Activated naive CD8-positive, alpha-beta T cell (primary cell): ENCODE data around the gene ZNF799.
A peak's percentile ranks its signal among the peaks of the same experiment; 100 is the strongest.
"Not testable (repeated sequence)": the region's sequence is repeated elsewhere in the genome, so short reads cannot be mapped to it uniquely, and the experiment has no call there.

ENCODE experiments used
- H3K27ac Mint-ChIP-seq: one replicate; pipeline ENCODE4 v1.8.0; 2021; ENCODE audit warnings: mixed read lengths
- H3K27me3 Mint-ChIP-seq: one replicate; pipeline ENCODE4 v1.8.0; 2021; ENCODE audit warnings: mixed read lengths
- H3K36me3 Mint-ChIP-seq: one replicate; pipeline ENCODE4 v1.8.0; 2021; ENCODE audit warnings: mixed read lengths
- H3K4me1 Mint-ChIP-seq: one replicate; pipeline ENCODE4 v1.8.0; 2021; ENCODE audit warnings: low read depth, mixed read lengths
- H3K4me3 Mint-ChIP-seq: one replicate; pipeline ENCODE4 v1.8.0; 2021; ENCODE audit warnings: mild to moderate bottlenecking, mixed read lengths
- H3K9me3 Mint-ChIP-seq: one replicate; pipeline ENCODE4 v1.8.0; 2021; ENCODE audit warnings: low read depth, mixed read lengths

The ZNF799 gene

DNA sequence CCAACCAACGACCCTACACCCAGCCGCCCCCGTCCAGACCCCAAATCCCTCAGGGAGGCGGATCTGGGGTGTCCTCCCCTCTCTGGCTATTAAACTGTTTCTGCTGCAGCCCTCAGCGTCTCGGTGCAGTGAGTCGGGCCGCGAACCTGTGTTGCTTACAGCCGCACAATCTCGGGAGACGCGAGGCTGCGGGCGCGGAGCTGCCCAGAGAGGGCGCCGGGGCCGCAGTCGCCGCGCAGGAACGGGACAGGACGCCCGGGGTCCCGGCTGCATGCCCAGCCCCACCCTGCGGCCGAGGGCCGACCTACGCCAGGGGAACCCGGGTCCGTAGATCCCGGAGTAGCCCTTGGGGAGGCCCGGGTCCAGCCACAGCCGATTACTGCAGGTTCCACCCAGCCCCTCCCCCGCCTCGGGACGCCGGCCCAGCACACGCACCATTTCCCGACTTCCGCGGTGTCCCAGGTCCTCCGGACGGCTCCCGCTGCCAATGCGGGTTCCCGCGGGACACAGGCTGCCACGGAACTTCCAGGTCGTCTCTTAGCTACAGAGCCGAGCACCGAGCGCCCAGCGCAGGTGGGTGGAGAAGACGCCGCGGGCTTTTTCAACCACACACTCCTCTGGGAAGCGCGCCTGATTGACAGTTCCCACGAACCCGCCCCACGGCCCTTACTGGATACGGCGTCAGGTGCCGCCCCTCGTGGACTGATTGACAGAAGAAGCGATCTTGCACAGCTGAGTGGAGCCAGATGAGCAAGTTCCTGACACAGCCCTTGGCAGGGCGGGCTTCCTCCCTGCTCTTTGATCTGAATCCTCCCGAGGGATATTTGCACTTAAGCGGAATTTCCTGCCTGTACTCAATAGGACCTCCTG is at the start of gene ZNF799:
ZNF799 (minus strand) TSS at position 639 of the 870 bp plus-strand sequence; CDS start at position 438, 201 bp downstream.
- no peaks in the 10 kb centered on the region for H3K9me3 Mint-ChIP-seq
- H3K27me3 Mint-ChIP-seq, result no peaks in the 10 kb centered on the region
- peak within 1 kb of the TSS; percentile 72 for H3K27ac Mint-ChIP-seq
- peaks cover 20% of the 10 kb centered on the region for H3K4me1 Mint-ChIP-seq
- H3K4me3 Mint-ChIP-seq, result peak within 1 kb of the TSS; percentile 92
- H3K36me3 Mint-ChIP-seq, result peaks cover 5% of the 10 kb centered on the region

- peaks cover 24% of the 10 kb centered on the region for H3K36me3 Mint-ChIP-seq
- H3K27me3 Mint-ChIP-seq, result no peaks in the 10 kb centered on the region
- H3K27ac Mint-ChIP-seq, result no peak overlapping the region
- no peaks in the 10 kb centered on the region for H3K4me1 Mint-ChIP-seq
- no peak overlapping the region for H3K4me3 Mint-ChIP-seq
- peaks cover 16% of the 10 kb centered on the region for H3K9me3 Mint-ChIP-seq
Measured at GRCh38 chr19:12450844-12451243, 49.8 kb upstream of the ZNF799 start.

GRCh38 chr19:12448808-12449207 is 47.7 kb upstream of the ZNF799 start:
- Mint-ChIP-seq H3K27ac (no peak overlapping the region), H3K36me3 (peaks cover 24% of the 10 kb centered on the region), H3K4me3 (no peak overlapping the region), H3K27me3 (no peaks in the 10 kb centered on the region), H3K4me1 (no peaks in the 10 kb centered on the region), H3K9me3 (peaks cover 18% of the 10 kb centered on the region)

DNA sequence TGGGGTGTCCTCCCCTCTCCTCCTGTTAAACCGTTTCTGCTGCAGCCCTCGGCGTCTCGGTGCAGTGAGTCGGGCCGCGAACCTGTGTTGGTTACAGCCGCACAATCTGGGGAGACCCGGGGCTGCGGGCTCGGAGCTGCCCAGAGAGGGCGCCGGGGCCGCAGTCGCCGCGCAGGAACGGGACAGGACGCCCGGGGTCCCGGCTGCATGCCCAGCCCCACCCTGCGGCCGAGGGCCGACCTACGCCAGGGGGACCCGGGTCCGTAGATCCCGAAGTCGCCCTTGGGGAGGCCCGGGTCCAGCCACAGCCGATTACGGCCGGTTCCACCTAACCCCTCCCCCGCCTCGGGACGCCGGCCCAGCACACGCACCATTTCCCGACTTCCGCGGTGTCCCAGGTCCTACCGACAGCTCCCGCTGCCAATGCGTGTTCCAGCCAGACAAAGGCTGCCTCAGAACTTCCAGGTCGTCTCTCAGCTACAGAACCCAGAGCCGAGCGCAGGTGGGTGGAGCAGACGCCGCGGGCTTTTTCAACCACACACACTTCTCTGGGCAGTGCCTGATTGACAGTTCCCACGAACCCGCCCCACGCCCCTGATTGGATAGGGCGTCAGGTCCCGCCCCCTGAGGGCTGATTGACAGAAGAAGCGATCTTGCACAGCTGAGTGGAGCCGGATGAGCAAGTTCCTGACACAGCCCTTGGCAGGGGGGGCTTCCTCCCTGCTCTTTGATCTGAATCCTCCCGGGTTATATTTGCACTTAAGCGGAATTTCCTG is 39.7 kb upstream of the ZNF799 start, which contains the start of gene ZNF443:
ZNF443 (minus strand) TSS at position 481 of the 776 bp plus-strand sequence; CDS start at position 374, 107 bp downstream.
- no peaks in the 10 kb centered on the region for H3K27me3 Mint-ChIP-seq
- peak within 1 kb of the TSS; percentile 99 for H3K4me3 Mint-ChIP-seq
- peaks cover 18% of the 10 kb centered on the region for H3K4me1 Mint-ChIP-seq
- peak within 1 kb of the TSS; percentile 92 for H3K27ac Mint-ChIP-seq
- peaks cover 10% of the 10 kb centered on the region for H3K9me3 Mint-ChIP-seq
- H3K36me3 Mint-ChIP-seq, result peaks cover 9% of the 10 kb centered on the region

- H3K9me3 Mint-ChIP-seq, H3K27me3 Mint-ChIP-seq: not testable (repeated sequence)
- Mint-ChIP-seq H3K4me3 (peak overlapping the region; percentile 84), H3K27ac (peak overlapping the region; percentile 66), H3K36me3 (peaks cover 12% of the 10 kb centered on the region), H3K4me1 (peaks cover 18% of the 10 kb centered on the region)
Measured at GRCh38 chr19:12439686-12440540, 38.8 kb upstream of the ZNF799 start.

DNA sequence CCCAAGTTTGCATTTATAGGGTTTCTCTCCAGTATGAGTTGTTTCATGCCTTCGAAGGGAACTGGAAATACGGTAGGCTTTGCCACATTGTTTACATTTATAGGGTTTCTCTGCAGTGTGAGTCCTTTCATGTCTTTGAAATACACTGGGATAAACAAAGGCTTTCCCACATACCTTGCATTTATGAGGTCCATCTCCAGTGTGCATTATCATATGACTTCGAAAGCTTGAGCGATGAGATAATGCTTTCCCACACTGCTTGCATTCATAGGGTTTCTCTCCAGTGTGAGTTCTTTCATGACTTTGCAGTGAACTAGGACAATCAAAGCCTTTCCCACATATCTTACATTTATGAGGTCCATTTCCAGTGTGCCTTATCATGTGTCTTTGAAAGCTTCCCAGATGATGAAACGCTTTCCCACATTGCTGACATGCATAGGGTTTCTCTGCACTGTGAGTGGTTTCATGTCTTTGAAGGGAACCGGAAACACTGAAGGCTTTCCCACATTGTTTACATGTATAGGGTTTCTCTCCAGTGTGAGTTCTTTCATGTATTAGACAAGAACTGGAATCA is 29.7 kb upstream of the ZNF799 start:
- H3K36me3 Mint-ChIP-seq, result peaks cover 47% of the 10 kb centered on the region
- H3K9me3 Mint-ChIP-seq, result peaks cover 25% of the 10 kb centered on the region
- H3K4me1 Mint-ChIP-seq, H3K4me3 Mint-ChIP-seq, H3K27ac Mint-ChIP-seq, H3K27me3 Mint-ChIP-seq: not testable (repeated sequence)

DNA sequence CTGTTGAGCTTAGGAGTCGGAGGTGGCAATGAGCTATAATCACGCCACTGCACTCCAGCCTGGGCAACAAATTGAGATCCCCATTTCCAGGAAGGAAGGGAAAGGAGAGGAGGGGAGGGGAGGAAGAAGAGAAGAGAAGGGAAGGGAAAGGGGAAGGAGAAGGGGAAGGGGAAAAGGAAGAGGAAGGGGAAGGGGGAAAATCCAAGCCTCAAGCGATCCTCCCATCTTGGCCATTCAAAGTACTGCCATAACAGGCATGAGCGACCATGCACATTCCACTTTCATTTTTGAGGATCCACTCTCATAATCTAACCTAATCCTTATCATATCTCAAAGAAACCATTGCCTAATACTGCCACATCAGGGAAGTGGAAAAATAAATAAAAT is 24.8 kb upstream of the ZNF799 start:
- peaks cover 41% of the 10 kb centered on the region for H3K36me3 Mint-ChIP-seq
- H3K4me3 Mint-ChIP-seq, result no peak overlapping the region
- H3K27ac Mint-ChIP-seq, result no peak overlapping the region
- no peaks in the 10 kb centered on the region for H3K27me3 Mint-ChIP-seq
- peaks cover 20% of the 10 kb centered on the region for H3K9me3 Mint-ChIP-seq
- H3K4me1 Mint-ChIP-seq, result no peaks in the 10 kb centered on the region

DNA sequence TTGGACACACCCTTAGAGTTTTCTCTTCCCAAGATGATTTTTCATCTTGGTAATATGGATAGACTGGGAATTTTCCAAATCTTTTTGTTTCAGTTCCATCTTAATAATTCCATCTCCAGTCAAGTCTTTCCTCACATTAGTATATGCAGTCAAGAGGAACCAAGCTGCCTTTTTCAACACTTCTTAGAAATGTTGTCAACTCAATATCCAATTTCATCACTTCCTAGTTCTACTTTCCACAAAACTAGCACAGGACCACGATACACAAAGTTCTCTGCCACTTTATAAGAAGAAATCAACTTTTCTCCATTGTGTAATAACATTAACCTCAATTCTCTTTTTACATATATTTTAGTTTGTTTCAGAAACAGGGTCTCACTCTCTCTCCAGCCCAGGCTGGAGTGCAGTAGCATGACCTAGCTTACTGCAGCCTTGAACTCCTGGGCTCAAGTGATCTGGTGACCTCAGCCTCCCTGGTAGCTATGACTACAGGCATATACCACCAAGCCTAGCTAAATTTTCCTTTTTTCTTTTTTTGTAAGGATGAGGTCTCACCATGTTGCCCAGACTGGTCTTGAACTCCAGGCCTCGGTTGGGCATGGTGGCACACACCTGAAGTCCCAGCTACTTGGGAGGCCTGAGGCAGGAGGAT is 24.3 kb upstream of the ZNF799 start:
- Mint-ChIP-seq H3K27ac (no peak overlapping the region), H3K36me3 (peaks cover 36% of the 10 kb centered on the region), H3K4me3 (no peak overlapping the region), H3K9me3 (peaks cover 19% of the 10 kb centered on the region), H3K27me3 (no peaks in the 10 kb centered on the region), H3K4me1 (no peaks in the 10 kb centered on the region)

DNA sequence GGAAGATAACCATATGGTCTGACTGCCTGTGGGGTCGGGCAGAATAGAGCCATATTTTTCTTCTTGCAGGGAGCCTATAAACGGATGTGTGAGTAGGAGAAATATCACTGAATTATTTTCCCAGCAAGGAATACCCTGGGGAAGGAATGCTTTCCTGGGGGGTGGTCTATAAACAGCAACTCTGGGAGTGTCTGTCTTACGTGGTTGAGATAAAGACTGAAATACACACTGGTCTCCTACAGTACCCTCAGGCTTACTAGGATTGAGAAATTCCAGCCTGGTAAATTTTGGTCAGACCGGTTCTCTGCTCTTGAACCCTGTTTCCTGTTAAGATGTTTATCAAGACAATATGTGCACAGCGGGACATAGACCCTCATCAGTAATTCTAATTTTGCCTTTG is 16.2 kb upstream of the ZNF799 start:
- H3K27ac Mint-ChIP-seq, H3K9me3 Mint-ChIP-seq, H3K4me3 Mint-ChIP-seq, H3K4me1 Mint-ChIP-seq, H3K27me3 Mint-ChIP-seq: not testable (repeated sequence)
- H3K36me3 Mint-ChIP-seq, result peaks cover 20% of the 10 kb centered on the region

GRCh38 chr19:12411893-12412292 is 10.8 kb upstream of the ZNF799 start:
- no peak overlapping the region for H3K27ac Mint-ChIP-seq
- H3K27me3 Mint-ChIP-seq, result no peaks in the 10 kb centered on the region
- no peak overlapping the region for H3K4me3 Mint-ChIP-seq
- H3K9me3 Mint-ChIP-seq, result peaks cover 3% of the 10 kb centered on the region
- H3K36me3 Mint-ChIP-seq, result peaks cover 13% of the 10 kb centered on the region
- H3K4me1 Mint-ChIP-seq, result no peaks in the 10 kb centered on the region

- H3K27ac Mint-ChIP-seq, result peak overlapping the region; percentile 50
- not testable (repeated sequence) for H3K9me3 Mint-ChIP-seq, H3K36me3 Mint-ChIP-seq, H3K27me3 Mint-ChIP-seq
- H3K4me1 Mint-ChIP-seq, result peaks cover 20% of the 10 kb centered on the region
- peak overlapping the region; percentile 88 for H3K4me3 Mint-ChIP-seq
Measured at GRCh38 chr19:12399901-12400632, 1.0 kb downstream of the ZNF799 start.

DNA sequence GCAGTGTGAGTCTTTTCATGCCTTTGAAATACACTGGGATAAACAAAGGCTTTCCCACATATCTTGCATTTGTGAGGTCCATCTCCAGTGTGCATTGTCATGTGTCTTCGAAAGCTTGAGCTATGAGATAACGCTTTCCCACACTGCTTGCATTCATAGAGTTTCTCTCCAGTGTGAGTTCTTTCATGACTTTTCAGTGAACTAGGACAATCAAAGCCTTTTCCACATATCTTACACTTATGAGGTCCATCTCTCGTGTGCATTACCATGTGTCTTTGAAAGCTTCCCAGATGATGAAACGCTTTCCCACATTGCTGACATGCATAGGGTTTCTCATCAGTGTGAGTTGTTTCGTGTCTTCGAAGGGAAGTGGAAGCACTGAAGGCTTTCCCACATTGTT is 9.9 kb downstream of the ZNF799 start:
- H3K36me3 Mint-ChIP-seq, result peaks cover 59% of the 10 kb centered on the region
- H3K4me3 Mint-ChIP-seq, H3K27ac Mint-ChIP-seq, H3K27me3 Mint-ChIP-seq, H3K4me1 Mint-ChIP-seq: not testable (repeated sequence)
- peaks cover 28% of the 10 kb centered on the region for H3K9me3 Mint-ChIP-seq

GRCh38 chr19:12386365-12386764 is 14.7 kb downstream of the ZNF799 start:
- H3K9me3 Mint-ChIP-seq, result peaks cover 18% of the 10 kb centered on the region
- peaks cover 43% of the 10 kb centered on the region for H3K36me3 Mint-ChIP-seq
- H3K27ac Mint-ChIP-seq, H3K4me3 Mint-ChIP-seq, H3K27me3 Mint-ChIP-seq, H3K4me1 Mint-ChIP-seq: not testable (repeated sequence)

- Mint-ChIP-seq H3K9me3 (peaks cover 28% of the 10 kb centered on the region), H3K27ac (no peak overlapping the region), H3K4me3 (no peak overlapping the region), H3K4me1 (no peaks in the 10 kb centered on the region), H3K27me3 (no peaks in the 10 kb centered on the region), H3K36me3 (peaks cover 45% of the 10 kb centered on the region)
Measured at GRCh38 chr19:12380444-12380737, 20.7 kb downstream of the ZNF799 start.
